ENCODE results near the gene CRYZL1.
A peak's percentile ranks its signal among the peaks of the same experiment; 100 is the strongest.
"Not testable (repeated sequence)": the region's sequence is repeated elsewhere in the genome, so short reads cannot be mapped to it uniquely, and the experiment has no call there.

The CRYZL1 gene

GRCh38 chr21:33626151-33626550, 15.4 kb downstream of the CRYZL1 start:
- not testable (repeated sequence) for DNase-seq

GRCh38 chr21:33622253-33622652, 19.3 kb downstream of the CRYZL1 start:
- DNase-seq: no peak

- DNase-seq: peak in 2 of 4 experiments; percentile 20 to 42
These were observed 21.8 kb downstream of the CRYZL1 start for GRCh38 chr21:33619726-33620125.

GRCh38 chr21:33618407-33618806, 23.1 kb downstream of the CRYZL1 start:
- DNase-seq: no peak

- not testable (repeated sequence) for DNase-seq
These were observed 24.0 kb downstream of the CRYZL1 start for GRCh38 chr21:33617565-33617964.

GRCh38 chr21:33611006-33611744, 30.4 kb downstream of the CRYZL1 start:
- no peak for DNase-seq

- no peak for DNase-seq
These were observed 33.0 kb downstream of the CRYZL1 start for GRCh38 chr21:33608559-33608958.

GRCh38 chr21:33598051-33598450, 43.5 kb downstream of the CRYZL1 start:
- no peak for DNase-seq

GRCh38 chr21:33588485-33589335, 52.8 kb downstream of the CRYZL1 start, which contains the start of gene DONSON:
DONSON (minus strand) TSS chr21:33588684; CDS start chr21:33588641, 43 bp downstream.
- DNase-seq: peak; percentile 93 to 98 (median 96)

- DNase-seq: peak; percentile 26 to 60 (median 40)
These were observed 53.6 kb downstream of the CRYZL1 start for GRCh38 chr21:33587792-33588484.

GRCh38 chr21:33586927-33587326, 54.6 kb downstream of the CRYZL1 start:
- DNase-seq: no peak

GRCh38 chr21:33584455-33584854, 57.1 kb downstream of the CRYZL1 start:
- no peak for DNase-seq

GRCh38 chr21:33578959-33579542, 62.5 kb downstream of the CRYZL1 start:
- DNase-seq: peak in 2 of 4 experiments; percentile 9 to 22

- DNase-seq: no peak
These were observed 63.3 kb downstream of the CRYZL1 start for GRCh38 chr21:33578214-33578613.

- not testable (repeated sequence) for DNase-seq
These were observed 64.8 kb downstream of the CRYZL1 start for GRCh38 chr21:33576741-33577141.

GRCh38 chr21:33572350-33572749, 69.2 kb downstream of the CRYZL1 start:
- DNase-seq: no peak

- no peak for DNase-seq
These were observed 71.5 kb downstream of the CRYZL1 start for GRCh38 chr21:33569991-33570390.

GRCh38 chr21:33568448-33568847, 73.1 kb downstream of the CRYZL1 start:
- no peak for DNase-seq

GRCh38 chr21:33567914-33568313, 73.6 kb downstream of the CRYZL1 start:
- DNase-seq: no peak

- no peak for DNase-seq
These were observed 75.0 kb downstream of the CRYZL1 start for GRCh38 chr21:33566514-33566913.

GRCh38 chr21:33562389-33562788, 79.2 kb downstream of the CRYZL1 start:
- no peak for DNase-seq

GRCh38 chr21:33561373-33561772, 80.2 kb downstream of the CRYZL1 start:
- no peak for DNase-seq

- no peak for DNase-seq
These were observed 80.6 kb downstream of the CRYZL1 start for GRCh38 chr21:33560965-33561364.
